CD4-positive, alpha-beta T cell treated with Interleukin-2 at 100 ng/mL for 4 hours (primary cell): ENCODE measurements around the gene PPP1R1B.

Source experiments
- DNase-seq: peaks from one replicate; pipeline ENCODE4 v3.0.0-alpha.2; 2020; ENCODE audit warnings: low spot score

PPP1R1B gene

DNA sequence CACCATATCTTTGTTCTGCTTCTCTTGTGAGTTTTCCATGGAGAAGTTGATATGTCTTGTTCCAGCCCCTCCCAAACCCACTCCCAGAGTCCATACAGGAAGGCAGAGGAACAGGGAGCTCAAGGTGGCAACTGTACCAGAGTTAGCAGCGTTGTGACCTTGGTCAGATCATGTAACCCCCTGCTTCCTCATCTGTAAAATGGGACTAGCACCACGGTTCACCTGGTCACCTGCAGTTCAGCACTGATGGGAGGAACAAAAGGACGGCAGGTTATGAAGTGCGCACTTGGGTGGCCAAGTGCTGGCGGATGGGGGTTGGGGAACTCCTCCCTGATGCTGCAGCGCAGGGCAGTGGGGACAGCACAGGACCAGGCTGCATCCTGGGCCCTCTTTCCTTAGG, 11.3 kb upstream of the PPP1R1B start:
- DNase-seq = no peak

- DNase-seq = no peak
These were observed 9.7 kb upstream of the PPP1R1B start for GRCh38 chr17:39617100-39617445.

GRCh38 chr17:39617446-39618245, 9.1 kb upstream of the PPP1R1B start:
- DNase-seq = peak; percentile 44

GRCh38 chr17:39618246-39618913, 8.4 kb upstream of the PPP1R1B start:
- DNase-seq = no peak

GRCh38 chr17:39618956-39619785, 7.6 kb upstream of the PPP1R1B start:
- no peak for DNase-seq

GRCh38 chr17:39619786-39620101, 7.0 kb upstream of the PPP1R1B start:
- no peak for DNase-seq

- DNase-seq = peak; percentile 90
These were observed 5.0 kb upstream of the PPP1R1B start for GRCh38 chr17:39621523-39622379.

GRCh38 chr17:39622380-39623006, 4.3 kb upstream of the PPP1R1B start:
- DNase-seq = peak; percentile 67

GRCh38 chr17:39623356-39623950, 3.3 kb upstream of the PPP1R1B start:
- peak; percentile 88 for DNase-seq

DNA sequence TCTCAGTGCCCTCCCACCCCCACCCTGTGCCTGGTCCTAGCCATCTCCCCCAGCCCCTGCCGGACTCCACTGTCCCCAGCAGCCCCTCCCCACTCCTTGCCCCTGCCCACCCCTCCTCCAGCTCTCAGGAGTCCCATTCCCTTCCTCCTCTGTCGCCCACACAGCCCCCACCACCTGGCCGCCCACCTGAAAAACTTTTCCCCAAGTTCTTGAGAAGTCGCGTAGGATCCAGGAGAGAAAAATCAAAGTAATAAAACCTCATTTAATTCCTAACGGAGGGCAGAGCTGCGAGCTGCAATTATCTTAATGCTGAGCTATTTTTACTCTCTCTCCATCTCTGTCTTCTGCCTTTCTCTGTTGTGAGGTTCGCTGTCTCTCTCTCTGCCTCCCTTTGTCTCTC, 2.4 kb upstream of the PPP1R1B start:
- no peak for DNase-seq

DNA sequence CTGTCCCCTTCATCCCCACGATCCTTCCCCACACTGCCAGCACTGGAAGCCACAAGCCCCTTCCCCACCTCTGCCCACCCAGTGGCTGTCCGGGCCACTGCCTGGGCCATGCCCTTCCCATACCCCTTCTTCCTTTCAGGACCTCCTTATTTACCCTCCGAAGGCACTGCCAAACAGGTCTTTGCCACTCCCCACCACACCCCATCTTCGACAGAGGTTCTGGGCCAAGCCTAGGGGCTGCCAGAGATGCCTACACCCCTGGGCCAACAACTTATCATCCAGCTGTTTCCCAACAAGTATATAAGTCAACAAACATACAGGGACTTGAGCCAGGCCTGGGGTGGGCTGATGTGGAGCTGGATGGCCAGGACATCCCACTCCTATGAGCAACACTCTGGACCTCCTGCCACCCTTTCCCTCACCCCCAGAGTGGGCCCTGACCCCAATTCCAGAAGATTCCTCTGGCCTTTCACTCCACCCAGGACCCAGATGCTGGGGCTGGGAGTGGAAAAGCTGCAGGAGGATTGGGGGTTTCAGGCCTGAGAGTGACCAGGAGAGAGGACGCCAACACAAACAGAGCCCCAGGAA, 1.5 kb upstream of the PPP1R1B start:
- DNase-seq = no peak

- DNase-seq = no peak
These were observed 427 bp downstream of the PPP1R1B start for GRCh38 chr17:39627047-39627711.

- no peak for DNase-seq
These were observed 1.2 kb downstream of the PPP1R1B start for GRCh38 chr17:39627712-39628516.

GRCh38 chr17:39628655-39629493, 2.1 kb downstream of the PPP1R1B start:
- no peak for DNase-seq

- DNase-seq = no peak
These were observed 2.7 kb downstream of the PPP1R1B start for GRCh38 chr17:39629494-39629880.

- no peak for DNase-seq
These were observed 3.1 kb downstream of the PPP1R1B start for GRCh38 chr17:39629898-39630297.

DNA sequence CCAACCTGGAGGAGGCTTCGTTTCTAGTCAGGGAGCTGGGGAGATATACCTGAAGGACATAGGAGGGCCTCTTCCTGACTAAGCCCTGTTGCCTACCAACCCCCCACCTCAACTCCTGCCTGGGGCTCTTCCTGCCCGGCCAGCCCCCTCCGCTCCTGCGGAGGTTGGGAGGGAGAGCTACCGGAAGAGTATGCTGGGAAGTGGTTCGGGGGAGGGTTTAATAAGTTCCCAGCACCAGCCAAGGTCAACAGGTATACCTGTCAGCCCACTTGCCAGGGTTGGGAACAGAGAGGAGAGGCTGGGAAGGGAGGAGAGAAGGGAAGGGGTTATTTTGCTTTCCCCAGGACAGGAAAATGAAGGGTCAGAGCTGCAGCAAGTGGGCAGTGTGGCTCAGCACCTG, 4.7 kb downstream of the PPP1R1B start:
- no peak for DNase-seq

DNA sequence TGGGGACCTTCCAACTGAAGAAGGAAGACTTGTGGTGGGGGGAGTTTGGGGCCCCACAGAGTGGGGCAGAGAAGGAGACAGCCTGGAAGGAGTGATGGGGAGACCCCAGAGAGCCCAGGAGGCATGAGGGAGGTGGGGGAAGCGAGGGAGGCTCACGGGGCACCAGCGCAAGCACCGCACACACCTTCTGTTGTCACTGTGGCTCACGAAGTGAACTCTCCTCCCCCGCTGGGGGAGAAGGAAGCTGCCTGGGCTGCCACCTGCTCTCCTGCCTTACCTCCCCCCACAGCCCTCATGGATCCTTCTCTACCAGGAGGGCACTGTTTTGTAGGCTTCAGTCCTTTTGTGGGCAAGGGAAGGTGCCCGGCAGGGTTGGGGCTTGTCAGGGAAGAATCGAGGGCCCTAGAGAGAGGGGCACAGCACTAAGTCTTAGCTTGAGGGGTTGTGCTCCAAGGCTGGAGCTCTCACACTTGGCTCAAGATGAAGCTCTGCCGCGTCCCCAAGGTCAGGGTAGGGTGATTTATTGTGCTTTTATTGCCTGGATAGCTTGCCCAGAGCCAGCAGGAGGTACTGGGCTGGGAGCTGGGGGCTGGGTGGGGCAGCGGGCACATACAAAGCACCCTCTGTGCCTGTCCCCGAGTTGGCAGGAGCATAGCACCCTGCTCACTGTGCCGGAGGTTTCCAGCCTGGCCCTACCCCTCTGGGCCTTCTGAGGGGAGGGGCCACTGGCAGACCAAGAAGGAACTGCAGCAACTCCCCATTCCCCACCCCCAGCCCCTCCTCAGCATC, 5.6 kb downstream of the PPP1R1B start:
- no peak for DNase-seq
